DND-41 (cell line): ENCODE data around the gene GLMP.

Source experiments
- ATAC-seq: fragments of 200-7000 bp; cut with Tn5 transposase; 3 replicates; pipeline ENCODE4 v1.9.1; 2021; ENCODE audit warnings: low read depth; ENCODE audit not compliant: insufficient read depth
- DNase-seq: peaks from one replicate; pipeline ENCODE4 v3.0.0-alpha.2; 2020
- H2AFZ ChIP-seq: 2 replicates; pipeline ENCODE4 v1.6.0; 2012; ENCODE audit warnings: low read depth, low read length
- H3K27ac ChIP-seq: 2 replicates; pipeline ENCODE4 v1.5.1; 2012; ENCODE audit warnings: low read length, inconsistent platforms
- H3K27me3 ChIP-seq: fragments of 200-600 bp; sonication (generic); 2 replicates; pipeline ENCODE4 v1.6.0; 2012; ENCODE audit warnings: low read length, mild to moderate bottlenecking, inconsistent platforms; ENCODE audit not compliant: insufficient read depth, poor library complexity
- H3K36me3 ChIP-seq: 2 replicates; pipeline ENCODE4 v1.5.1; 2012; ENCODE audit warnings: low read length, inconsistent platforms; ENCODE audit not compliant: insufficient read depth
- H3K4me1 ChIP-seq: 2 replicates; pipeline ENCODE4 v1.5.1; 2012; ENCODE audit warnings: mild to moderate bottlenecking, low read length; ENCODE audit not compliant: insufficient read depth
- H3K4me2 ChIP-seq: 2 replicates; pipeline ENCODE4 v1.6.0; 2012; ENCODE audit warnings: mild to moderate bottlenecking, moderate library complexity, low read length, inconsistent platforms; ENCODE audit not compliant: insufficient read depth
- H3K4me3 ChIP-seq, 2 experiments: fragments of 200-600 bp in 1 of 2; shearing (Covaris generic) in 1 of 2; 2 replicates each; pipeline ENCODE4 v1.5.1; 2012 to 2016; ENCODE audit warnings: inconsistent platforms in 2 of 2, low read length in 2 of 2, mild to moderate bottlenecking in 2 of 2, low read depth in 1 of 2, moderate library complexity in 1 of 2
- H3K79me2 ChIP-seq: 2 replicates; pipeline ENCODE4 v1.6.0; 2012; ENCODE audit warnings: low read length, inconsistent platforms; ENCODE audit not compliant: insufficient read depth
- H3K9ac ChIP-seq: 2 replicates; pipeline ENCODE4 v1.6.0; 2012; ENCODE audit warnings: low read depth, mild to moderate bottlenecking, inconsistent platforms, low read length, moderate library complexity
- H3K9me3 ChIP-seq: 2 replicates; pipeline ENCODE4 v1.5.1; 2012; ENCODE audit warnings: low read length, moderate library complexity, mild to moderate bottlenecking, inconsistent platforms; ENCODE audit not compliant: insufficient read depth, severe bottlenecking
- H4K20me1 ChIP-seq: 2 replicates; pipeline ENCODE4 v1.6.0; 2012; ENCODE audit warnings: low read length; ENCODE audit not compliant: insufficient read depth
- EZH2 ChIP-seq: IDR thresholded peaks from 3 replicates; pipeline ENCODE4 v1.6.1; 2012; ENCODE audit warnings: borderline replicate concordance, low read depth, mild to moderate bottlenecking, moderate library complexity, low read length, inconsistent platforms; ENCODE audit not compliant: severe bottlenecking
- TF ChIP-seq, protein P1 (sequence below): IDR thresholded peaks from 2 replicates; pipeline ENCODE4 v1.5.1; 2012; ENCODE audit warnings: borderline replicate concordance, low read length, moderate library complexity, mild to moderate bottlenecking; ENCODE audit not compliant: poor library complexity, severe bottlenecking; ENCODE audit errors: extremely low read depth

The GLMP gene

DNA sequence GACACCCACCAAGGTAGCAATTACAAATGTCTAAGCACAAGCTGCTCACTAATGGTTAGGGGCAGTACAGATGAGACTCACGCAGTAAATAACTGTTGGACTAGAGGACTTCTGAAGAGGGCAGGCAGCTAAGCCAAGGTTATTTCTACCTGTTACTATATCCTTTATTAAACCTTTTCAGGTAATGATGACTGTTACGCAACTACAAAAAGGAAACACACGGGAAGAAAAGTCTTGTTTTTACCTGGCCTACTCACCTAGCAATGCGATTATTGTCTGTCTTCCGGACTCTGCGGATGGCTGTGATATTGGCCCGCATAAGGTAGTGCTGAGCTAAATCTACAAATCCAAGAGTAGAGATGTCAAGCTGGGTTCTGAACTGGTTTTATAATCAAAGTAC lies 21.4 kb upstream of the GLMP start:
- TF ChIP-seq EZH2 = no peak
- TF ChIP-seq, protein P1, sequence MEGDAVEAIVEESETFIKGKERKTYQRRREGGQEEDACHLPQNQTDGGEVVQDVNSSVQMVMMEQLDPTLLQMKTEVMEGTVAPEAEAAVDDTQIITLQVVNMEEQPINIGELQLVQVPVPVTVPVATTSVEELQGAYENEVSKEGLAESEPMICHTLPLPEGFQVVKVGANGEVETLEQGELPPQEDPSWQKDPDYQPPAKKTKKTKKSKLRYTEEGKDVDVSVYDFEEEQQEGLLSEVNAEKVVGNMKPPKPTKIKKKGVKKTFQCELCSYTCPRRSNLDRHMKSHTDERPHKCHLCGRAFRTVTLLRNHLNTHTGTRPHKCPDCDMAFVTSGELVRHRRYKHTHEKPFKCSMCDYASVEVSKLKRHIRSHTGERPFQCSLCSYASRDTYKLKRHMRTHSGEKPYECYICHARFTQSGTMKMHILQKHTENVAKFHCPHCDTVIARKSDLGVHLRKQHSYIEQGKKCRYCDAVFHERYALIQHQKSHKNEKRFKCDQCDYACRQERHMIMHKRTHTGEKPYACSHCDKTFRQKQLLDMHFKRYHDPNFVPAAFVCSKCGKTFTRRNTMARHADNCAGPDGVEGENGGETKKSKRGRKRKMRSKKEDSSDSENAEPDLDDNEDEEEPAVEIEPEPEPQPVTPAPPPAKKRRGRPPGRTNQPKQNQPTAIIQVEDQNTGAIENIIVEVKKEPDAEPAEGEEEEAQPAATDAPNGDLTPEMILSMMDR = no peak
- Histone ChIP-seq H3K9ac (no peak overlapping the region), H3K4me3 (no peak overlapping the region), H3K79me2 (peaks cover 3% of the 10 kb centered on the region; the same call in 1 of the 2 replicates), H3K9me3 (no peaks in the 10 kb centered on the region), H3K4me1 (no peaks in the 10 kb centered on the region), H3K4me2 (no peak overlapping the region), H2AFZ (no peak overlapping the region), H3K36me3 (peaks cover 97% of the 10 kb centered on the region), H3K27me3 (no peaks in the 10 kb centered on the region), H4K20me1 (peaks cover 8% of the 10 kb centered on the region; the same call in 1 of the 2 replicates), H3K27ac (no peak overlapping the region)
- no peak for ATAC-seq
- DNase-seq = no peak

DNA sequence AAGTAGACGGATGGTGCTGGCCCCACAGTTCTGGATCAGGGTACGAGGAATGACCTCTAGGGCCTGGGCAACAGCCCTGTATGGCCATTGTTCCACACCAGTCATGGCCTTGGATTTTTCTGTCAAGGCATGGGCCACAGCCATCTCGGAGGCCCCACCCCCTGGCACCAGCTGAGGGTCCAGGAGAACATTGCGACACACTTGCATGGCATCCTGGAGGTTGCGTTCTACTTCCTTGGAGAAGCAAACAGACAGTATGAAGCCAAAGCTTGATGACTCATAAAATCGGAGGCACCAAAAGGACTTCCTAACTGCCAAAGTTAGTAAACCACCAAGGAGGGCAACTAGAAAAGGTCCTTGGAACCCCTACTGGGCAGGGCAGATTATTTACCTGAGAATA lies 15.5 kb upstream of the GLMP start:
- no peak for ATAC-seq
- Histone ChIP-seq H3K36me3 (peaks cover 87% of the 10 kb centered on the region), H3K4me3 (no peak overlapping the region), H3K4me2 (no peak overlapping the region), H3K9ac (no peak overlapping the region), H3K4me1 (no peaks in the 10 kb centered on the region), H2AFZ (no peak overlapping the region), H3K27me3 (no peaks in the 10 kb centered on the region), H4K20me1 (no peaks in the 10 kb centered on the region), H3K27ac (no peak overlapping the region), H3K79me2 (no peaks in the 10 kb centered on the region; the same call in 1 of the 2 replicates), H3K9me3 (no peaks in the 10 kb centered on the region)
- no peak for DNase-seq
- TF ChIP-seq, protein P1 = no peak
- TF ChIP-seq EZH2 = no peak

DNA sequence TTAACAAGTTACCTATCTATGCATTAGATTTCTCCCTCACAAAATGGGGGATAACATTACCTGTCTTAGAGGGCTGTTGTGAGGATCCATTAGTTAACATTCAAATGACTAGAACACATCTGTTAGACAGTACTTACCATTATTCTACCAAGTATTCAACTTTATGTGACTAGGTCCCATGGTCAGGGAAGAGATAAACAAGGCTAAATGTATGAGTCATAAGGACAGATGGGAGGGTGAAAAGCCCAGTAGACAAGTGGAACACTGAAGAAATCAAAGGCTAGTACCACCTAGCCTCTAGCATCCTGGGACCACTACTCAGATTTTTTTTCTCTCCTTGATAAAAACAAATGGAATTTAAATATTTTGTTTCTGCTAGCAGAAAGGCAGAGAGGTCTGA lies 12.6 kb upstream of the GLMP start:
- Histone ChIP-seq H3K27ac (no peak overlapping the region), H3K9me3 (no peaks in the 10 kb centered on the region), H3K4me1 (no peaks in the 10 kb centered on the region), H3K4me2 (no peak overlapping the region), H3K36me3 (peaks cover 72% of the 10 kb centered on the region), H3K27me3 (no peaks in the 10 kb centered on the region), H3K4me3 (no peak overlapping the region), H4K20me1 (no peaks in the 10 kb centered on the region), H3K9ac (no peak overlapping the region), H3K79me2 (no peaks in the 10 kb centered on the region), H2AFZ (no peak overlapping the region)
- no peak for DNase-seq
- TF ChIP-seq, protein P1 = no peak
- TF ChIP-seq EZH2 = no peak
- ATAC-seq = no peak

- no peak overlapping the region for H3K9ac ChIP-seq
- H3K4me2 ChIP-seq = no peak overlapping the region
- H3K4me3 ChIP-seq = no peak overlapping the region
- no peak overlapping the region for H2AFZ ChIP-seq
- no peak for DNase-seq
- H3K79me2 ChIP-seq = no peaks in the 10 kb centered on the region
- TF ChIP-seq, protein P1 = no peak
- no peak for TF ChIP-seq EZH2
- no peaks in the 10 kb centered on the region for H3K9me3 ChIP-seq
- H3K36me3 ChIP-seq = peaks cover 43% of the 10 kb centered on the region
- H3K4me1 ChIP-seq = no peaks in the 10 kb centered on the region
- no peaks in the 10 kb centered on the region for H4K20me1 ChIP-seq
- no peak for ATAC-seq
- no peaks in the 10 kb centered on the region for H3K27me3 ChIP-seq
- H3K27ac ChIP-seq = no peak overlapping the region
These were observed 9.7 kb upstream of the GLMP start for GRCh38 chr1:156305215-156305614.
